ENCODE results near the gene GABARAPL1. TPM values are rescaled to one million over a fixed set of nuclear protein-coding genes. Genes with fewer than 3 reads are reported as not detected.
A peak's percentile ranks its signal among the peaks of the same experiment; 100 is the strongest.

The GABARAPL1 gene
- total RNA-seq, 1 donor, result 65.9 TPM

DNA sequence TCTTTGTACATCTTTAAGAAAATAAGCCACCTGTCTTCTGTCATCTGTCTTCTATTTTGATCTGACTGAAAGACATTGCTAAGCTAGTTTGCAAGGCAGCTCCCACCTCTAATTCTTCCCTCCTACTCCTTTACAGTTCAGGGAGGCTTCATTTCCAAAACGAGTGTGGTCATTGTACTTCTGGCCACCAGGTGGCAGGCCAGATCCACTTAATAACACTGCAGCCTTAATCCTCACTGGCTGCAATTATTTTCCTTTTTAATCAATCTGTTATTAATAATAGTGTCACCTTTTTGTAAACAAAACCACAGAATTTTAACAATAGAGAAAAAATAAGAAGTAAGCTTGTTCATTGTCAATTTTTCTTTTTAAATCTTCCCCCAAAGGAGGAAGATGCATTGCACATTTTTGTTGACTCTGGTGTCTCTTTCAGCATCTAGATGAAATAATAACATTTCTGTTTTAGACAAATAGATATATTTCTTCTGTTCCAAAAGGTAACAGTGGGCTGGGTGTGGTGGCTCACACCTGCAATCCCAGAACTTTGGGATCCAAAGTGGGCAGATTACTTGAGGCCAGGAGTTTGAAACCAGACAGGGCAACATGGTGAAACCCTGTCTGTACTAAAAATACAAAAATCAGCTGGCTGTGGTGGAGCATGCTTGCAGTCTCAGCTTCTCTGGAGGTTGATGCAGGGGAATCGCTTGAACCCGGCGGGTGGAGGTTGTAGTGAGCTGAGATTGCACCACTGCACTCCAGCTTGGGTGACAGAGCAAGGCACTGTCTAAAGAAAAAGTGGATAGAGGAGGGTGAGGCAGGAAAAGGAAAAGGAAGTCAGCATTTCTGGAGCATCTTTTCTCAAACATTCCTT, 23.3 kb downstream of the GABARAPL1 start:
- Histone ChIP-seq H4K20me1 (ENCODE audit: insufficient read depth, low read length) (no peaks in the 10 kb centered on the region), H3K36me3 (ENCODE audit: insufficient read depth, low read length) (no peaks in the 10 kb centered on the region), H2AFZ (ENCODE audit: low read length) (no peak overlapping the region), H3K4me3 (ENCODE audit: insufficient read depth, low read length) (no peak overlapping the region), H3K27me3 (ENCODE audit: insufficient read depth, low read length) (no peaks in the 10 kb centered on the region), H3K4me2 (ENCODE audit: insufficient read depth, low read length) (no peak overlapping the region), H3K27ac (ENCODE audit: low read depth, low read length) (no peak overlapping the region), H3K4me1 (ENCODE audit: insufficient read depth, low read length) (no peaks in the 10 kb centered on the region), H3K79me2 (ENCODE audit: insufficient read depth, low read length) (no peaks in the 10 kb centered on the region), H3K9me3 (ENCODE audit: low read depth, low read length) (no peaks in the 10 kb centered on the region)
- TF ChIP-seq, protein P1, sequence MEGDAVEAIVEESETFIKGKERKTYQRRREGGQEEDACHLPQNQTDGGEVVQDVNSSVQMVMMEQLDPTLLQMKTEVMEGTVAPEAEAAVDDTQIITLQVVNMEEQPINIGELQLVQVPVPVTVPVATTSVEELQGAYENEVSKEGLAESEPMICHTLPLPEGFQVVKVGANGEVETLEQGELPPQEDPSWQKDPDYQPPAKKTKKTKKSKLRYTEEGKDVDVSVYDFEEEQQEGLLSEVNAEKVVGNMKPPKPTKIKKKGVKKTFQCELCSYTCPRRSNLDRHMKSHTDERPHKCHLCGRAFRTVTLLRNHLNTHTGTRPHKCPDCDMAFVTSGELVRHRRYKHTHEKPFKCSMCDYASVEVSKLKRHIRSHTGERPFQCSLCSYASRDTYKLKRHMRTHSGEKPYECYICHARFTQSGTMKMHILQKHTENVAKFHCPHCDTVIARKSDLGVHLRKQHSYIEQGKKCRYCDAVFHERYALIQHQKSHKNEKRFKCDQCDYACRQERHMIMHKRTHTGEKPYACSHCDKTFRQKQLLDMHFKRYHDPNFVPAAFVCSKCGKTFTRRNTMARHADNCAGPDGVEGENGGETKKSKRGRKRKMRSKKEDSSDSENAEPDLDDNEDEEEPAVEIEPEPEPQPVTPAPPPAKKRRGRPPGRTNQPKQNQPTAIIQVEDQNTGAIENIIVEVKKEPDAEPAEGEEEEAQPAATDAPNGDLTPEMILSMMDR (IDR thresholded peaks at IDR 0.05; ENCODE audit: extremely low read depth, low read depth, low read length), result peak; percentile 79
- peak; percentile 10 for DNase-seq (ENCODE audit: insufficient read length, low spot score, missing footprints)

DNA sequence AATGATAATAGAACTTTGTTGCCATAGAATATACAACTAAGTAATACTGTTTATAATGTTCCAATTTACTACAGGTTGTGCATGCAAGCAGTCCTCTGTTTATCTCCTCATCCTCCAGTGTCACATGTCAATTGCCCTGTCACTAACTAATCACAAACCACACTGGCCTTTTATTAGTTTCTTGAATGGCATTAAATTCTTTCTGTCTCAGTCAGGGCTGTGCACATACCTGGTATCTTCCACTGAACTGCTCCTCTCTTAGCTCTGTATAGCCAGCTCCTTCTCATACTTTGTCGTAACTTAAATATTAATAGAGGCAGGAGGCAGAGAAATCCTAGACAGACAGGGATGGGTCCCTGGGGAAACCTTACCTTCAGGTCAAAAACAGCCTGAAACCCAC, 24.0 kb downstream of the GABARAPL1 start:
- no peaks in the 10 kb centered on the region for H3K36me3 ChIP-seq (ENCODE audit: insufficient read depth, low read length)
- H4K20me1 ChIP-seq (ENCODE audit: insufficient read depth, low read length), result no peaks in the 10 kb centered on the region
- no peaks in the 10 kb centered on the region for H3K4me1 ChIP-seq (ENCODE audit: insufficient read depth, low read length)
- H3K27ac ChIP-seq (ENCODE audit: low read depth, low read length), result no peak overlapping the region
- no peak for DNase-seq (ENCODE audit: insufficient read length, low spot score, missing footprints)
- H3K9me3 ChIP-seq (ENCODE audit: low read depth, low read length), result no peaks in the 10 kb centered on the region
- H3K79me2 ChIP-seq (ENCODE audit: insufficient read depth, low read length), result no peaks in the 10 kb centered on the region
- TF ChIP-seq, protein P1 (IDR thresholded peaks at IDR 0.05; ENCODE audit: extremely low read depth, low read depth, low read length), result no peak
- no peak overlapping the region for H3K4me2 ChIP-seq (ENCODE audit: insufficient read depth, low read length)
- H3K4me3 ChIP-seq (ENCODE audit: insufficient read depth, low read length), result no peak overlapping the region
- no peaks in the 10 kb centered on the region for H3K27me3 ChIP-seq (ENCODE audit: insufficient read depth, low read length)
- H2AFZ ChIP-seq (ENCODE audit: low read length), result no peak overlapping the region

DNA sequence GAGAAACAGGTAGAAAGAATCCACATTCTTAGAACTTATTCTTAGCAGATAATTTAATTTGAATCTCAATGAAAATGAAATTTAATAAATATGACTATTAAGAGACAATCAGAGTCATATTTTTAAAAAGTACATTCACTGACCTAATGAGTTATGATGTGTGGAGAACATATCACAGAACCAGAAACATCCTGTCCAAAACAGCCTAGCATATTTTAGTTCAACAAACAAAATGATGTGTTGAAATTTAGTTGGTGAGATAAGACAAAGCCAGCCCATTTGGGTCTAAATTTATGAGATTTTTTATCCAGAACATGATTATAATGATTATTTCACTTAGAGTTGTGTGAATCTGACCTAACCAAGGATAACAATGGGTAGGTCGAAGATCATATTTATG, 25.8 kb downstream of the GABARAPL1 start:
- Histone ChIP-seq H3K27ac (ENCODE audit: low read depth, low read length) (no peak overlapping the region), H3K4me3 (ENCODE audit: insufficient read depth, low read length) (no peak overlapping the region), H4K20me1 (ENCODE audit: insufficient read depth, low read length) (no peaks in the 10 kb centered on the region), H3K36me3 (ENCODE audit: insufficient read depth, low read length) (no peaks in the 10 kb centered on the region), H3K9me3 (ENCODE audit: low read depth, low read length) (no peaks in the 10 kb centered on the region), H3K4me1 (ENCODE audit: insufficient read depth, low read length) (no peaks in the 10 kb centered on the region), H3K27me3 (ENCODE audit: insufficient read depth, low read length) (no peaks in the 10 kb centered on the region), H2AFZ (ENCODE audit: low read length) (no peak overlapping the region), H3K4me2 (ENCODE audit: insufficient read depth, low read length) (no peak overlapping the region), H3K79me2 (ENCODE audit: insufficient read depth, low read length) (no peaks in the 10 kb centered on the region)
- DNase-seq (ENCODE audit: insufficient read length, low spot score, missing footprints), result no peak
- TF ChIP-seq, protein P1 (IDR thresholded peaks at IDR 0.05; ENCODE audit: extremely low read depth, low read depth, low read length), result no peak

DNA sequence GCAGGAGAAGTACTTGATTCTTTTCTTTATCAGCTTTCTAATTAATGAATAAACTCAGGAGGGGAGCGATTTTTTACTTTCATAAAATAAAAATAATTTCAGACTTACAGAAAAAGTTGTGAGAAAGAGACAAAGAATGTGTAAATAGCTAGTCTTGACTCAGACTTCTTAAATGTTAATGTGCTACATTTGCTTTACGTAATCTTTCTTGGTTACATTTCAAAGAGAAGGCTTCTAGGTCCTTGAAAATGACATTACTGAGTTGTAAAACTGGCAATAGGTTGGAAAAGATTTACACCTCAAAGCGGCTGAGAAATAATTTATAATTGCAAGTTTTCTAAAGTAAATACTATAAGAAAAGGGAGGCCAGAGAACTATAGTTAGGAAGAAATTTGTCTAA, 28.6 kb downstream of the GABARAPL1 start:
- Histone ChIP-seq H3K4me3 (ENCODE audit: insufficient read depth, low read length) (no peak overlapping the region), H4K20me1 (ENCODE audit: insufficient read depth, low read length) (no peaks in the 10 kb centered on the region), H3K9me3 (ENCODE audit: low read depth, low read length) (no peaks in the 10 kb centered on the region), H3K36me3 (ENCODE audit: insufficient read depth, low read length) (no peaks in the 10 kb centered on the region), H3K4me2 (ENCODE audit: insufficient read depth, low read length) (no peak overlapping the region), H3K4me1 (ENCODE audit: insufficient read depth, low read length) (peaks cover 5% of the 10 kb centered on the region), H3K27me3 (ENCODE audit: insufficient read depth, low read length) (no peaks in the 10 kb centered on the region), H3K27ac (ENCODE audit: low read depth, low read length) (no peak overlapping the region), H2AFZ (ENCODE audit: low read length) (no peak overlapping the region), H3K79me2 (ENCODE audit: insufficient read depth, low read length) (no peaks in the 10 kb centered on the region)
- DNase-seq (ENCODE audit: insufficient read length, low spot score, missing footprints), result no peak
- TF ChIP-seq, protein P1 (IDR thresholded peaks at IDR 0.05; ENCODE audit: extremely low read depth, low read depth, low read length), result no peak
